Hippocampal formation (tissue), 2 donors: ENCODE results near the gene RPL36.
"Not testable (repeated sequence)": the region's sequence is repeated elsewhere in the genome, so short reads cannot be mapped to it uniquely, and the experiment has no call there.

Experiments
- DNase-seq, 2 donors: peaks; one replicate each; lab custom pipeline; 2025; lab: John Stamatoyannopoulos, UW

Gene RPL36

GRCh38 chr19:5674714-5675113 is 15.4 kb upstream of the RPL36 start:
- DNase-seq = no peak

GRCh38 chr19:5676105-5676771 is 13.9 kb upstream of the RPL36 start:
- no peak for DNase-seq

GRCh38 chr19:5676772-5677105 is 13.4 kb upstream of the RPL36 start:
- no peak for DNase-seq

- no peak for DNase-seq
These were observed 13.0 kb upstream of the RPL36 start for GRCh38 chr19:5677136-5677535.

GRCh38 chr19:5677580-5677979 is 12.5 kb upstream of the RPL36 start:
- DNase-seq = no peak

GRCh38 chr19:5678071-5678718 is 11.9 kb upstream of the RPL36 start:
- no peak for DNase-seq

GRCh38 chr19:5679289-5680083 is 10.6 kb upstream of the RPL36 start:
- DNase-seq = no peak

GRCh38 chr19:5680084-5680436 is 10.0 kb upstream of the RPL36 start:
- no peak for DNase-seq

GRCh38 chr19:5680437-5681368 is 9.4 kb upstream of the RPL36 start, which contains the start of the genes HSD11B1L and MICOS13:
HSD11B1L (plus strand) TSS chr19:5681027; CDS start chr19:5684833, 3,806 bp downstream.
MICOS13 (minus strand) TSS chr19:5680516; CDS start chr19:5680486, 30 bp downstream.
- DNase-seq = peak; percentile 98

- no peak for DNase-seq
These were observed 8.5 kb upstream of the RPL36 start for GRCh38 chr19:5681391-5682106.

GRCh38 chr19:5682107-5682482 is 8.0 kb upstream of the RPL36 start:
- DNase-seq = no peak

GRCh38 chr19:5683177-5683886 is 6.8 kb upstream of the RPL36 start:
- no peak for DNase-seq

GRCh38 chr19:5684694-5685430 is 5.2 kb upstream of the RPL36 start:
- no peak for DNase-seq

GRCh38 chr19:5686326-5686646 is 3.8 kb upstream of the RPL36 start:
- no peak for DNase-seq

- DNase-seq = peak; percentile 69 to 88
These were observed 3.3 kb upstream of the RPL36 start for GRCh38 chr19:5686647-5687359.

GRCh38 chr19:5687360-5688198 is 2.5 kb upstream of the RPL36 start:
- no peak for DNase-seq

GRCh38 chr19:5688262-5688881 is 1.7 kb upstream of the RPL36 start:
- not testable (repeated sequence) for DNase-seq
